HG02610 (cell line): Measurements from ENCODE around the gene TCEAL3.
"Not testable (repeated sequence)": the region's sequence is repeated elsewhere in the genome, so short reads cannot be mapped to it uniquely, and the experiment has no call there.

Source experiments
- ATAC-seq: cut with Tn5 transposase; IDR thresholded peaks from one replicate; pipeline ENCODE4 v1.9.1; 2021; ENCODE audit warnings: mild to moderate bottlenecking, moderate library complexity; ENCODE audit not compliant: unreplicated experiment

TCEAL3 gene

DNA sequence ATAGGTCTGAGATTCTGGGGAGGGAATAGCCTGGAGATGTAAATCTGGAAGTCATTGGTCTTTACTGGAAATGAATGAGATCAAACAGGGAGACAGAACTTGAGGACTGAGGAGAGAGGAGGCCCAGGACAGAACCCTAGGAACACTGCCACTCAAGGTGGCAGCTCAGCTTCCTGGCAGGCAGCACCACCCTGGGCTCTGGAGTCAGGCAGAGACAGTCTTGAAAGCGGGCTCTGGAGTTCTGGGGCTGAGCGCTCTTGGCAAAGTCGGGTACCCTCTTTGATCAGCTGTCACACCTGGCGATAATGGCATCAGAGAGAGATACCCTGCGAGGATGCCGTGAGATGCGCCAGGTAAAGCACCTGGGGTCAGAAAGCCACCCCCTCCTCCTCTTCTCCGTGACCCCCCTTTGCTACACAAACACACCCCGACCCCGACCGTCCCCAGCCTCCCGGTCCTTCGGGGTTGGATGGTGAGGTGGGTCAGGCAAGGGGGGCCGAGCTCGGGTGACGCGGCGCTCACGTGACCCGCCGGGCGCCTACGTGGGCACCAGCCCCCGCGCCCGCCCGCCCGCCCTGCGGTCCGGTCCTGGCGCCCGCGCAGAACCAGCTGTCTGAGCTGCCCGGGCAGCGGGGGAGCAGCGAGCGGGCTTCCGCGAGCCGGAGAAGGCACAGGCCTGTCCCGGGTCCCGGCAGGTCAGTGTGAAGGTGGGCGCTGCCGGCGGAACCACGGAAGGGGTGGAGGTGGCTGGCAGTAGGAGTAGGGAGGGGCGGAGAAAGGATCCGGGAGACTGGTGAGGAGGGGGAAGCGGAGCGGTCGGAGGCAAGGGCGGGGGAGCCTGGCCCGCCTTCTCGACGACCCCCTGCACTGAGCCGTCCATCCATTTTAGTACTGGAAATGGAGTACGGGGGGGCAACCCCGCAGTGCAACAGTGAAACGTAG, at the start of gene TCEAL3:
Gene TCEAL3, plus strand, starts transcription at position 600 of the 942 bp plus-strand sequence. CDS start 1,102 bp downstream, outside the sequence.
- peak; percentile 84 for ATAC-seq

GRCh38 chrX:103560256-103560655, 47.5 kb upstream of the TCEAL3 start:
- ATAC-seq, result no peak

GRCh38 chrX:103562801-103563200, 45.0 kb upstream of the TCEAL3 start:
- ATAC-seq, result no peak

DNA sequence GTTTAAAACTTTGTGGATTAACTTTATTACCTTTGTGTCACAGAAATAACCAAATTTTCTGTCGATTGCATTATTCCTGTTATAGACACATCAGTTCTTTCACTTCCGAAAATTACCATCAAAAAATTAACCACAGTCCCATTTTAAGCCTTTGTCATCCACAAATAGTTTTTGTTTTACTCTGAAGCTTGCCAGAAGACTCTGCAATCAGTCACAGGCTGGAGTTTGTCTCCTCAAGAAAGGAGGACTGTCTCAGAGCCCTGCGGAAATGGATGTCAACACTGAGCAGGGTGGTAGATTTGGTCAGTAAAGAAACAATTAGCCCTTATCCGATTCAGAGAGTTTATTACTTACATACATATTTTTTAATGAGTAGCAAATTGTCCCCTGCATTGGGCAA, 42.6 kb upstream of the TCEAL3 start:
- ATAC-seq, result peak; percentile 72

GRCh38 chrX:103565752-103566151, 42.0 kb upstream of the TCEAL3 start:
- no peak for ATAC-seq

GRCh38 chrX:103571121-103571520, 36.6 kb upstream of the TCEAL3 start:
- ATAC-seq, result no peak

DNA sequence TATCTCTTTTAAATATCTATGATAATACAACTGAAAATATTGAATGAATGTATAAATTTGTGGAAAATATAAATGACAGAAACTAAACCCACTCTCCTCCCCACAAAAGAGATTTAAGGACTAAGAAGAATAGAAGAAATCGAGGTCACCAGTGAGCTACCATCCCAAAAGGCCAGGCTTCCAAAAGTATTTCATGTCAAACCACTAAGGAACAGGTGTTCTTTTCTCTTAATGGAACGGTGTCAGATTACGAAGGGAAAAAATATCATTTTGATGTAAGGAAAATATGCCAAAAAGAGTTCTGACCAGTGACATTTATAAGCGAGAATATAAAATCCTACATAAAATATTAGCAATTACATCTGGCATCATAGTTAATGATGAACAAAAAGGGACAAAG, 36.0 kb upstream of the TCEAL3 start:
- ATAC-seq, result no peak

- no peak for ATAC-seq
These were observed 34.6 kb upstream of the TCEAL3 start for GRCh38 chrX:103573202-103573601.

DNA sequence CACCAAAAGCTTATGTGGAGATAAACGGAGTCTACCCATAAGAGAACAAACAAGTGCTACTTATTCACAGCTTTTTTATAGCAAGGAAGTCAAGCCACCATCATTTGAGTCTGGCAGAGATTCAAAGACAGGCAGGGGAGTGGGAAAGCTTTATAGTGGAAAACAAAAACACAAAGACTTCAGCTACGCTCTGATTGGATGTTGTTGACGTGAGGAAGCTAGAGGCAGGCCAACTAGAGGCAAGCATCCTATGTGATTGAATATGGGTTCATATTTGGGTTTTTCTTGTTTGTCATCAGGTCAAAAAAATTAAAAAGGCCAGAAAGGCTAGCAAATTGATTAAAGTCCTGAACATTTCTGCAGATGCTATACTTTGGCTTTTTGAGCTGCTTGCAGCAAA, 23.2 kb upstream of the TCEAL3 start:
- no peak for ATAC-seq

DNA sequence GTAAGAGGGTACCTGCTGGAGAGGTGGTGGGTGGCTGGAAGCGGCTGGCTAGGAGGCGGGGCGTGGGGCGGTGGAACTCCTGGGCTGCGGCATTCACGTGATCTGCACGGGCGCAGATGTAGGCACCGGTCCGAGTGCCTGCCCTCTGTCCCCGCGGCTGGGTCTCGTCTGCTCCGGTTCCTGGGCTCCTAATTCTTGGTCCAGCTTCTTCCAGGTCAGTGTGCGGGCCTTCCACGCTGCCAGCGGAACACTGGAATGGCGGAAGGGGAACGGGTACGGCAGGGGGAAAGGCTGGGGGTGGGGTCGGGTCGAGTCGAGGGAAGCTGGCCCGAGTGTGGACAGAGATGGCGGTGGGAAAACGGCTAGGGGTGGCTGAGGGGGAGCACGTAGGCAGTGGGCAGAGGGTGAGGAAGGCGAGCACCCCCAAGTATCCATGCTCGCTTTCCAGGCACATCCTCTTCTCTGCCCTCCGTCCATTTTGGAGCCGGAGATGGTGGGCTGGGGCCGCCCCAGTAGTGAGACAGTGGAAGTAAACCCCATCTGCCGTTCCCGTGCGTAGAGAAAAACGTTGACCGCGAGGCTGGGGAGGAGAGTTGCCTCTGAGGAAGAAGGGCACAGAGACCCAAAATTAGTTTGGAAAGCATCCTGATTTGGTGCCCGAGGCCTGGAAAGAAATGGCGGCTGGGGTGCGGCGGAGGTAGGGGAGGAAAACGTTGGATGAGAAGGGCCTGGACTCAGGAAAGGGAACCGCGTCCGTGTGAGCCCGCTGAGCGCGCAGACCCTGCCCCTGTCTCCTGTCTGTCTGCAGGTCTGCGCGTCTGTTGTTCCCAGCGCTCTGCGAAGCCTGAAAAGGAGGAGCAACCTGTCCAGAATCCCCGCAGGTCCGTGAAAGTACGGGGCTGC, 22.1 kb upstream of the TCEAL3 start, which contains the start of gene TCEAL4:
Gene TCEAL4, plus strand, starts transcription at position 105 of the 903 bp plus-strand sequence. CDS start 1,161 bp downstream, outside the sequence.
- ATAC-seq, result peak; percentile 88

GRCh38 chrX:103586314-103586646, 21.5 kb upstream of the TCEAL3 start:
- ATAC-seq, result peak; percentile 13

GRCh38 chrX:103586659-103587058, 21.1 kb upstream of the TCEAL3 start:
- ATAC-seq, result no peak

- ATAC-seq, result not testable (repeated sequence)
These were observed 15.5 kb upstream of the TCEAL3 start for GRCh38 chrX:103592295-103592694.

DNA sequence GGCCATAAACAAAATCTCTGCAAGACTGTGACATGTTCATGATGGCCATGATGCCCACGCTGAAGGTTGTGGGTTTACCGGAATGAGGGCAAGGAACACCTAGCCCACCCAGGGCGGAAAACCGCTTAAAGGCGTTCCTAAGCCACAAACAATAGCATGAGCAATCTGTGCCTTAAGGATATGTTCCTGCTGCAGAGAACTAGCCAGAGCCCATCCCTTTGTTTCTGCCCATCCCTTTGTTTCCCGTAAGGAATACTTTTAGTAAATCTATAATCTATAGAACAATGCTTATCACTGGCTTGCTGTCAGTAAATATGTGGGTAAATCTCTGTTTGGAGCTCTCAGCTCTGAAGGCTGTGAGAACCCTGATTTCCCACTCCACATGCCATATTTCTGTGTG, 12.6 kb upstream of the TCEAL3 start:
- not testable (repeated sequence) for ATAC-seq

DNA sequence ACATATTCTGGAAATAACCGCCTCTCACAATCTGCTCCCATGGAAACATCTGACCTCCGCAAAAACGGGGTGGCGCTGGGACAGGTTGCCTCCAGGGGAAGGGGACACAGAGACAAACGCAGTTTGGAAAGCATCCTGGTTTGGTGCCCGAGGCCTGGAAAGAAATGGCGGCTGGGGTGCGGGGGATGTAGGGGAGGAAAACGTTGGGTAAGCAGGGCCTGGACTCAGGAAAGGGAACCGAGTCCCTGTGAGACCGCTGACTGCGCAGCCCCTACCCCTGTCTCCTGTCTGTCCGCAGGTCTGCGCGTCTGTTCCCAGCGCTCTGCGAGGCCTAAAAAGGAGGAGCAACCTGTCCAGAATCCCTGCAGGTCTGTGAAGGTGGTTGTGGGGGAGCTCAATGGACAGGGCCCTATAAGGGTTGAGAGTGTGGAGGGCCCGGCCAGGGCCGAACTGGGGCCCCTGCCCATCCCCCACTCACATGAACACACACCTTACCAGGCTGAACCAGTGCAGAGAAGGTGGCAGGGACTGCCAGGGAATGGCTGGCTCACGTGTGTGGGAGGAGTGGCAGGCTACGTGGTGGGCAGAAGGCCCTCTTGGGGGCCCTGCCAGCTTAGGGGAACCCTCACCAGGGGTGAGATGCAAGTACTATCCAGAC, 672 bp downstream of the TCEAL3 start:
- peak; percentile 22 for ATAC-seq

DNA sequence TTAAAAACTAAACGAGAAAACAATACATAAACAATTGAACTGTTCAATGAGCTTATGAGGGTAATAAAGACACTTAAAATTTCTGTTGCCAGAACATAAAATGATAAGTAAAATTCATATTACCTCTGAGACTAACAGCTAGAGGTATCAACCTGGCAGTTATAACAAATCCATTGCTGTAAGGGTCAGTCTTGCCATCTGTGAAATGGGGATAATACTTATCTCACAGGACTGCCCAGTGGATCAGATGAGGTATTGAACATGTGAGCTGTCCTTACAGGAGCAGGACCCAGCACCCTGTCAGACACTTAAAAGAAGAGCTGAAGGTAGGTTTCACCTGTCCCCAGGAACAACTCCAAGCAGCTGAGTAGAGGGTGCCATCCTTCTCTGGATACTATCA, 2.5 kb downstream of the TCEAL3 start:
- ATAC-seq, result no peak

DNA sequence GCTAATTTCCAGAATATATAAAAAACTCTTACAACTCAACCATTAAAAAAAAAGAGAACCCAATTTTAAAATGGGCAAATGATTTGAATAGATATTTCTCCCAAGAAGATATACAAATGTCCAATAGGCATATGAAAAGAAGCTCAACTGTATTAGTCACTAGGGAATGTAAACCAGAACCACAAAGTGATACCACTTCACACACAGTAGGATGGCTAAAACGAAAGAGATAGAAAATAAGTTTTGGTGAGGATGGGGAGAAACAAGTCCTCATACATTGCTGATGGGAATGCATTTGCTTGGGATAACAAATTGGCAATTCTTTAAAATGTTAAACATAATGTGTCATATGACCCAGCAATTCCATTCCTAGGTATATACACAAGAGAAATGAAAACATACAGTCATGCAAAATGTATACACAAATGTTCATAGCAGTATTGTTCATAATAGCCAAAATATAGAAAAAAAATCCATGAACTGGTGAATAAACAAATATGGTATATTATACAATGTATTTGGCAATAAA, 5.7 kb downstream of the TCEAL3 start:
- ATAC-seq, result no peak

GRCh38 chrX:103614999-103615398, 7.2 kb downstream of the TCEAL3 start:
- ATAC-seq, result no peak

GRCh38 chrX:103615781-103616371, 8.1 kb downstream of the TCEAL3 start:
- no peak for ATAC-seq

- ATAC-seq, result no peak
These were observed 9.0 kb downstream of the TCEAL3 start for GRCh38 chrX:103616676-103617186.
